ENCODE results near the gene YWHAH.

DNA sequence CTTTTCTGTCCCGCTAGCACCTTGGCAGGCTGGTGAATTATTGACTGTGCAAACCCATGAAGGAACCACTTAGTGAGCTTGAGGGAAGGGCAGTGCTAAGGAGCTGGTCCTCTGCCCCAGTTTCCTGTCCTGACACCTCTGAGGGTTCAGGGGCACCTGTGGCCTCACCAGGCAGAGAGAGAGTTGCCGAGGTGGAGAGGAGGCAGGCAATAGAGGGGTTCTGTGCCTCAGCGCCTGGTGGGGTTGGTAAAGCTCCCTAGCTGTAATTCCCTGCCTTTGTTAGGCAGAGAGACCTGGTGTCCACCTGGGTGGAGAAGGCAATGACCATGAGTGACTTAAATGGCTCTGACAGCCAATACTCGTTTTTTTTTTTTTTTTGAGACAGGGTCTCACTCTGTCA is 36.3 kb downstream of the YWHAH start:
- TF ChIP-seq, protein P1, sequence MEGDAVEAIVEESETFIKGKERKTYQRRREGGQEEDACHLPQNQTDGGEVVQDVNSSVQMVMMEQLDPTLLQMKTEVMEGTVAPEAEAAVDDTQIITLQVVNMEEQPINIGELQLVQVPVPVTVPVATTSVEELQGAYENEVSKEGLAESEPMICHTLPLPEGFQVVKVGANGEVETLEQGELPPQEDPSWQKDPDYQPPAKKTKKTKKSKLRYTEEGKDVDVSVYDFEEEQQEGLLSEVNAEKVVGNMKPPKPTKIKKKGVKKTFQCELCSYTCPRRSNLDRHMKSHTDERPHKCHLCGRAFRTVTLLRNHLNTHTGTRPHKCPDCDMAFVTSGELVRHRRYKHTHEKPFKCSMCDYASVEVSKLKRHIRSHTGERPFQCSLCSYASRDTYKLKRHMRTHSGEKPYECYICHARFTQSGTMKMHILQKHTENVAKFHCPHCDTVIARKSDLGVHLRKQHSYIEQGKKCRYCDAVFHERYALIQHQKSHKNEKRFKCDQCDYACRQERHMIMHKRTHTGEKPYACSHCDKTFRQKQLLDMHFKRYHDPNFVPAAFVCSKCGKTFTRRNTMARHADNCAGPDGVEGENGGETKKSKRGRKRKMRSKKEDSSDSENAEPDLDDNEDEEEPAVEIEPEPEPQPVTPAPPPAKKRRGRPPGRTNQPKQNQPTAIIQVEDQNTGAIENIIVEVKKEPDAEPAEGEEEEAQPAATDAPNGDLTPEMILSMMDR (conservative IDR thresholded peaks at IDR 0.05; ENCODE audit: low read length): no peak
- TF ChIP-seq EZH2phosphoT487 (IDR thresholded peaks at IDR 0.05; ENCODE audit: borderline replicate concordance, low read depth, low read length): no peak
